Panc1 (cell line): ENCODE measurements around the gene ATXN7L1. TPM values are rescaled to one million over a fixed set of nuclear protein-coding genes. Genes with fewer than 3 reads are reported as not detected.

Experiments
- ATAC-seq: fragments of 200-7000 bp; cut with Tn5 transposase; 2 replicates; pipeline ENCODE4 v1.9.1; 2020; ENCODE audit warnings: mild to moderate bottlenecking, moderate library complexity
- BruUV-seq: library from RNA; stranded (reverse); fragments of 400-500 nt; replicated peaks from 2 replicates; lab custom pipeline; 2021; lab: Mats Ljungman, UMichigan
- CTCF ChIA-PET: fragments of 300-600 bp; sonication (Branson Sonifier 250); formaldehyde crosslinking; loops from one replicate; lab custom pipeline; 2022; ENCODE audit warnings: antibody characterized with exemption; lab: Charles Lee
- POLR2A ChIA-PET: fragments of 300-600 bp; sonication (Branson Sonifier 250); formaldehyde crosslinking; loops from one replicate; lab custom pipeline; 2022; ENCODE audit warnings: antibody characterized with exemption; lab: Charles Lee
- DNase-seq: peaks from one replicate; pipeline ENCODE4 v3.0.0-alpha.2; 2010; ENCODE audit warnings: low read depth, low spot score
- H3K27ac ChIP-seq: 2 replicates; pipeline ENCODE4 v1.5.1; 2011; ENCODE audit warnings: mild to moderate bottlenecking, low read length, inconsistent platforms
- H3K27me3 ChIP-seq: fragments of 200-500 bp; sonication (Bioruptor generic); 2 replicates; pipeline ENCODE4 v1.6.0; 2014; ENCODE audit warnings: low read length, inconsistent platforms; ENCODE audit not compliant: control insufficient read depth, insufficient read depth
- H3K36me3 ChIP-seq: fragments of 200-500 bp; sonication (Bioruptor generic); 2 replicates; pipeline ENCODE4 v1.5.1; 2014; ENCODE audit warnings: inconsistent platforms, mild to moderate bottlenecking, low read length, moderate library complexity; ENCODE audit not compliant: control insufficient read depth, insufficient read depth
- H3K4me1 ChIP-seq: 2 replicates; pipeline ENCODE4 v1.5.1; 2011; ENCODE audit warnings: inconsistent platforms, mild to moderate bottlenecking, low read length, moderate library complexity; ENCODE audit not compliant: control insufficient read depth, insufficient read depth
- H3K4me3 ChIP-seq, 2 experiments: 2 replicates each; pipeline ENCODE4 v1.5.1; 2011 to 2012; ENCODE audit warnings: low read depth in 2 of 2, low read length in 2 of 2, mild to moderate bottlenecking in 2 of 2, inconsistent platforms in 1 of 2, moderate library complexity in 1 of 2
- H3K9me3 ChIP-seq: fragments of 200-500 bp; sonication (Bioruptor generic); 2 replicates; pipeline ENCODE4 v1.5.1; 2014; ENCODE audit warnings: low read depth, mild to moderate bottlenecking, inconsistent platforms, low read length, moderate library complexity; ENCODE audit not compliant: control insufficient read depth, insufficient read depth
- POLR2AphosphoS5 ChIP-seq: IDR thresholded peaks from 2 replicates; pipeline ENCODE4 v1.6.1; 2012; ENCODE audit warnings: mild to moderate bottlenecking, low read depth, low read length, moderate library complexity
- REST ChIP-seq, 2 experiments: IDR thresholded peaks; 2 replicates each; pipeline ENCODE4 v1.6.1; 2011 to 2012; ENCODE audit warnings: low read depth in 2 of 2, control low read depth in 1 of 2, low read length in 1 of 2, mild to moderate bottlenecking in 1 of 2, moderate library complexity in 1 of 2; ENCODE audit not compliant: insufficient read depth in 1 of 2
- SIN3A ChIP-seq: IDR thresholded peaks from 2 replicates; pipeline ENCODE4 v1.6.1; 2012; ENCODE audit warnings: low read depth, mild to moderate bottlenecking, low read length, moderate library complexity, borderline replicate concordance; ENCODE audit not compliant: insufficient read depth
- TCF7L2 ChIP-seq: IDR thresholded peaks from 2 replicates; pipeline ENCODE4 v1.6.1; 2011; ENCODE audit warnings: mild to moderate bottlenecking, low read depth, low read length, inconsistent platforms
- in situ Hi-C: cut with HindIII; loops from 2 replicates; pipeline ENCODE4 v1.10.0; 2016; ENCODE audit warnings: low sequenced_read_pairs, low pct_unique_long_range_greater_than_20kb
- intact Hi-C: fragments of 100-400 bp; cut with micrococcal nuclease; formaldehyde crosslinking; loops from one replicate; pipeline ENCODE4 v1.10.0; 2022; ENCODE audit not compliant: unreplicated experiment
- total RNA-seq: library from RNA; stranded (reverse); gene quantifications from one replicate; pipeline ENCODE4 v1.2.1, GENCODE V29; 2021; ENCODE audit not compliant: unreplicated experiment
- TF ChIP-seq, protein P1 (sequence below): fragments of 450-650 bp; IDR thresholded peaks from 2 replicates; pipeline ENCODE4 v1.5.1; 2017; ENCODE audit warnings: mild to moderate bottlenecking

Gene ATXN7L1
- total RNA-seq, 1 experiment from 2014 or later = 10.8 TPM

GRCh38 chr7:105719395-105719794, 157.0 kb downstream of the ATXN7L1 start:
- no peaks in the 10 kb centered on the region for H3K9me3 ChIP-seq
- H3K27ac ChIP-seq = no peak overlapping the region
- no peaks in the 10 kb centered on the region for H3K4me1 ChIP-seq
- ChIA-PET POLR2A (no interaction called here), CTCF (no interaction called here)
- TF ChIP-seq TCF7L2 (no peak), SIN3A (no peak), REST (IDR thresholded peaks at IDR 0.05; ENCODE audit: insufficient read depth in 1 of 2, low read depth in 2 of 2, low read length in 1 of 2) (no peak), POLR2AphosphoS5 (no peak)
- TF ChIP-seq, protein P1, sequence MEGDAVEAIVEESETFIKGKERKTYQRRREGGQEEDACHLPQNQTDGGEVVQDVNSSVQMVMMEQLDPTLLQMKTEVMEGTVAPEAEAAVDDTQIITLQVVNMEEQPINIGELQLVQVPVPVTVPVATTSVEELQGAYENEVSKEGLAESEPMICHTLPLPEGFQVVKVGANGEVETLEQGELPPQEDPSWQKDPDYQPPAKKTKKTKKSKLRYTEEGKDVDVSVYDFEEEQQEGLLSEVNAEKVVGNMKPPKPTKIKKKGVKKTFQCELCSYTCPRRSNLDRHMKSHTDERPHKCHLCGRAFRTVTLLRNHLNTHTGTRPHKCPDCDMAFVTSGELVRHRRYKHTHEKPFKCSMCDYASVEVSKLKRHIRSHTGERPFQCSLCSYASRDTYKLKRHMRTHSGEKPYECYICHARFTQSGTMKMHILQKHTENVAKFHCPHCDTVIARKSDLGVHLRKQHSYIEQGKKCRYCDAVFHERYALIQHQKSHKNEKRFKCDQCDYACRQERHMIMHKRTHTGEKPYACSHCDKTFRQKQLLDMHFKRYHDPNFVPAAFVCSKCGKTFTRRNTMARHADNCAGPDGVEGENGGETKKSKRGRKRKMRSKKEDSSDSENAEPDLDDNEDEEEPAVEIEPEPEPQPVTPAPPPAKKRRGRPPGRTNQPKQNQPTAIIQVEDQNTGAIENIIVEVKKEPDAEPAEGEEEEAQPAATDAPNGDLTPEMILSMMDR = no peak
- no peaks in the 10 kb centered on the region for H3K36me3 ChIP-seq
- ATAC-seq = no peak
- in situ Hi-C loops = no loop called here
- intact Hi-C loops = no loop called here
- BruUV-seq = no TSS peak
- no peak overlapping the region for H3K4me3 ChIP-seq
- no peak for DNase-seq
- H3K27me3 ChIP-seq = no peaks in the 10 kb centered on the region

DNA sequence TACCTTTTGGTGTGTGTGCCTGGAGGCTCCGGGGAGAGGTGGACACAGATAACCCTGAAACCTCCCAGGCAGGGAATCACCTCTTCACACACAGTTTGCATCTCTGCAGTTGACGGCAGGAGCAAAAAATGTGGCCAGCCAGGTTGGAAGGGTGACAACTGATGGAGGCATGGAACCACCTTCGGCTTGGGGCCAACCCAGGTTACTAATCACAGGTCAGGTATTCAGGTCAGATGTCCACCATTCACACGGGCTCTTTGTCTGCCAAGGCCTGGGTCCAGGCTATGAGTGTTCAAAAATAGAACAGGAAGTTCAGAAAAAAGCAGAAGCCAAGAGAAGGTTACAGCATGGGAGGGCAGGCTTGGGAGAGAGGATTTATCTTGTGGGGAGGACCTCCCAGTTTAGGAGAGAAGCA, 157.9 kb downstream of the ATXN7L1 start:
- no TSS peak for BruUV-seq
- DNase-seq (no peak), ATAC-seq (no peak)
- no peak overlapping the region for H3K27ac ChIP-seq
- H3K4me3 ChIP-seq = no peak overlapping the region
- no peaks in the 10 kb centered on the region for H3K4me1 ChIP-seq
- ChIA-PET POLR2A (no interaction called here), CTCF (no interaction called here)
- H3K36me3 ChIP-seq = no peaks in the 10 kb centered on the region
- no peaks in the 10 kb centered on the region for H3K27me3 ChIP-seq
- in situ Hi-C loops (no loop called here), intact Hi-C loops (no loop called here)
- H3K9me3 ChIP-seq = no peaks in the 10 kb centered on the region
- no peak for TF ChIP-seq TCF7L2
- TF ChIP-seq REST (IDR thresholded peaks at IDR 0.05; ENCODE audit: insufficient read depth in 1 of 2, low read depth in 2 of 2, low read length in 1 of 2) = no peak
- TF ChIP-seq SIN3A = no peak
- TF ChIP-seq POLR2AphosphoS5 = no peak
- TF ChIP-seq, protein P1 = no peak
